Tibial artery (tissue), 4 donors: Measurements from ENCODE around the gene MAP3K8.

ENCODE experiments used
- DNase-seq, 2 donors: peaks; one replicate each; pipeline ENCODE4 v3.0.0-alpha.2; 2019
- H3K27ac ChIP-seq, 2 donors: fragments of 200-600 bp; sonication (generic) in 1 of 2; 1 replicate in 1 of 2; 2 replicates in 1 of 2; pipeline ENCODE4 v1.5.1; 2018 to 2019; ENCODE audit warnings: mild to moderate bottlenecking in 1 of 2
- H3K27me3 ChIP-seq, 2 donors: fragments of 200-600 bp; sonication (generic) in 1 of 2; one replicate each; pipeline versions ENCODE4 v1.5.1 to v1.6.0; 2016 to 2019
- H3K36me3 ChIP-seq, 3 donors: fragments of 200-600 bp; sonication (generic) in 2 of 3; one replicate each; pipeline ENCODE4 v1.5.1; 2016 to 2019; ENCODE audit warnings: mild to moderate bottlenecking in 2 of 3
- H3K4me1 ChIP-seq, 4 donors: fragments of 200-600 bp; sonication (generic) in 2 of 4; 1 replicate in 3 of 4; 2 replicates in 1 of 4; pipeline ENCODE4 v1.5.1; 2016 to 2019
- H3K4me3 ChIP-seq, 2 donors: fragments of 200-600 bp; sonication (generic) in 1 of 2; 1 replicate in 1 of 2; 2 replicates in 1 of 2; pipeline ENCODE4 v1.5.1; 2018 to 2019; ENCODE audit warnings: mild to moderate bottlenecking in 2 of 2
- H3K9me3 ChIP-seq, 3 donors: fragments of 200-600 bp; sonication (generic) in 1 of 3; one replicate each; pipeline ENCODE4 v1.5.1; 2016 to 2019
- CTCF ChIP-seq, 2 experiments: fragments of 200-600 bp in 1 of 2; fragments of 450-650 bp in 1 of 2; IDR thresholded peaks; one replicate each; pipeline ENCODE4 v1.5.1; 2017 to 2019; ENCODE audit warnings: antibody characterized with exemption in 2 of 2, mild to moderate bottlenecking in 1 of 2, moderate library complexity in 1 of 2
- intact Hi-C: fragments of 100-400 bp; cut with DNase I; formaldehyde crosslinking; loops from one replicate; pipeline ENCODE4 v1.15.0; 2023; ENCODE audit warnings: low total_unique reads

Gene MAP3K8

GRCh38 chr10:30500963-30501504, 67.0 kb downstream of the MAP3K8 start:
- H3K4me1 ChIP-seq = no peaks in the 10 kb centered on the region
- intact Hi-C loops = no loop called here
- H3K27me3 ChIP-seq = no peaks in the 10 kb centered on the region
- TF ChIP-seq CTCF (IDR thresholded peaks at IDR 0.05) = no peak
- H3K9me3 ChIP-seq = no peaks in the 10 kb centered on the region
- no peak for DNase-seq
- H3K27ac ChIP-seq = no peak overlapping the region
- H3K4me3 ChIP-seq = no peak overlapping the region
- no peaks in the 10 kb centered on the region for H3K36me3 ChIP-seq

DNA sequence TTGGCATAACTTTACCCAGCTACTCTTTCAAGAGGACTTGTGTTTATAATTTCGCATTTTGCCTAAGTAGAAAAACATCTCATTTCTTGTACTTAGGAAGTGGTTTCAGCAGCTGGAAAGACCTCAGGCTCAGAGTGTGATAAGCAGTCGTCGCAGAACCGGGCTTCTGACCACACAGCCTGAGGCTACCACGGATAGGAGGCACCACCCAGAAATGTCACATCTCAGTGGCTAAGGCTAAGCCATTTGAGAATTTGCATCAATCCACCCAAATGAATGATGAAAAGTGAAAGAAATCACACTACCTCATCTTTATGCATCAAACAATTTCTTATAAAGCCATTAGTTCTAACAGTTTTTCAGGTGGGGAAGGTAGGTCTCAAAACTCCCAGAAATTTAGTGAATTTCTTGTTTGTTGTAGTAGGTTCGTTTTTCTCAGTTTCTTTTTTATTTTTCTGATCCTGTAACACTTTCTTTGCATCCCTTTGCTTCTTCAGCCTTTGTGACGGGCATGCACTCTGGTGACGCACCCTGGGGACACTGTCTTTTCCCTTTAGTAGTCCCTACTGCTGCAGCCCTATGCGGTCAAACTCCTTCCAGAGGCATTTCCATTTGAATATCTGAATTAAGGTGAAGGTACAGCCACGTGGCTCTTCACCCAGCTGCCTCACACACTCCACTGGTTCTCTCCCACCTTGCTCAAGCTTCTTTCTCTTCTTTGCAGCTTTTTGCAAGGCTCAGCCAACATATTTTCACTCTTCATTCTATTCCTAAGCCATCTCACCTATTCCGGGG, 68.5 kb downstream of the MAP3K8 start:
- Histone ChIP-seq H3K36me3 (no peaks in the 10 kb centered on the region), H3K27me3 (no peaks in the 10 kb centered on the region), H3K4me1 (no peaks in the 10 kb centered on the region), H3K9me3 (no peaks in the 10 kb centered on the region), H3K4me3 (no peak overlapping the region), H3K27ac (no peak overlapping the region)
- DNase-seq = peak in 1 of 2 donors; percentile 46
- no peak for TF ChIP-seq CTCF (IDR thresholded peaks at IDR 0.05)
- intact Hi-C loops = no loop called here

DNA sequence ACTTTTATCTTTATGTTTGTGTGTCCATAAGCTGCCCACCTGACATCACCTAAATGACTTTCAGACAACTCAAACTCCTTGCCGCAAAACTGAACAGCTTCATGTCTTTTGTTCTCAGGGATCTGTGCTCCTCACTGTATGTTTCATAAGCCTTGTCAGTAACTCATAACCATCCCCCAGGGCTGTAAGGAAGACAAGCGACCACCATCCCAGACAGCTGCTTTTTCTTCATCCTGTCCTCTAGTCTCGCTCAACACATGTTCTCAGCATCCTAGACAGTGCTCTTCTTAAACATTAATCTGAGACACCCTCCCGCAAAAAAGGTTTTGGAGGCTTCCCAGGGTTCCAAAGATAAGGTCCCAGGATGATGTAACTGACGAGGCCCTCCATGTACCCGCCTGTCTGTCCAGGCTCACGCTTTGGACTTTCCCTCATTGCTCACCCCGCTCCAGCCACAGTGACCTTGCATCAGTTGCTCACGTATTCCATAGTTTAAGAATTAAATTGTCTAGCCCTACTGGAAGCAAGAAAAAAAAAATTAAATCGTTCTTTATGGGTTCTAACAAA, 69.8 kb downstream of the MAP3K8 start:
- no peaks in the 10 kb centered on the region for H3K9me3 ChIP-seq
- DNase-seq = no peak
- no peaks in the 10 kb centered on the region for H3K36me3 ChIP-seq
- intact Hi-C loops = no loop called here
- H3K27ac ChIP-seq = no peak overlapping the region
- no peaks in the 10 kb centered on the region for H3K4me1 ChIP-seq
- H3K27me3 ChIP-seq = no peaks in the 10 kb centered on the region
- no peak for TF ChIP-seq CTCF (IDR thresholded peaks at IDR 0.05)
- H3K4me3 ChIP-seq = no peak overlapping the region

- no peak overlapping the region for H3K27ac ChIP-seq
These were observed 71.7 kb downstream of the MAP3K8 start for GRCh38 chr10:30505543-30506298.

More at GRCh38 chr10:30505543-30506298, 71.7 kb downstream of the MAP3K8 start:
- H3K27me3 ChIP-seq = no peaks in the 10 kb centered on the region
- no peak overlapping the region for H3K4me3 ChIP-seq
- no peaks in the 10 kb centered on the region for H3K36me3 ChIP-seq
- no peaks in the 10 kb centered on the region for H3K9me3 ChIP-seq
- no peak for DNase-seq
- H3K4me1 ChIP-seq = peaks cover 3 to 8% (median 6%) of the 10 kb centered on the region in 4 donors
- intact Hi-C loops = no loop called here
- TF ChIP-seq CTCF (IDR thresholded peaks at IDR 0.05) = no peak
